Prostate gland (tissue), 2 donors: ENCODE data around the gene KCTD6.

ENCODE experiments used
- CTCF ChIP-seq, 4 experiments: fragments of 200-600 bp in 2 of 4; fragments of 450-650 bp in 2 of 4; sonication (generic) in 2 of 4; IDR thresholded peaks; 1 replicate in 3 of 4; 2 replicates in 1 of 4; pipeline ENCODE4 v1.5.1; 2016 to 2019; ENCODE audit warnings: antibody characterized with exemption in 4 of 4, mild to moderate bottlenecking in 2 of 4, moderate library complexity in 2 of 4
- POLR2A ChIP-seq: fragments of 450-650 bp; IDR thresholded peaks from one replicate; pipeline ENCODE4 v1.6.1; 2016; ENCODE audit warnings: antibody characterized with exemption, mild to moderate bottlenecking

GRCh38 chr3:58520403-58521335 lies 28.8 kb downstream of the KCTD6 start:
- TF ChIP-seq CTCF (IDR thresholded peaks at IDR 0.05) (no peak), POLR2A (no peak)
